Smooth muscle cell (in vitro differentiated cells): ENCODE measurements around the gene STPG4. TPM values are rescaled to one million over a fixed set of nuclear protein-coding genes. Genes with fewer than 3 reads are reported as not detected.

ENCODE experiments used
- DNase-seq: peaks from one replicate; lab custom pipeline; 2025; ENCODE audit not compliant: unreplicated experiment; lab: John Stamatoyannopoulos, UW
- H2AFZ ChIP-seq: fragments of 200-600 bp; sonication (generic); 2 replicates; pipeline ENCODE4 v1.6.0; 2016; ENCODE audit warnings: antibody characterized with exemption, low read depth, mild to moderate bottlenecking
- H3F3A ChIP-seq: fragments of 200-600 bp; sonication (generic); 2 replicates; pipeline ENCODE4 v1.6.0; 2017; ENCODE audit warnings: antibody characterized with exemption, low read depth
- H3K27ac ChIP-seq: fragments of 200-600 bp; sonication (generic); 2 replicates; pipeline ENCODE4 v1.5.1; 2016; ENCODE audit warnings: low read depth, mild to moderate bottlenecking
- H3K27me3 ChIP-seq: fragments of 200-600 bp; sonication (generic); 2 replicates; pipeline ENCODE4 v1.6.1; 2016; ENCODE audit warnings: low read depth, mild to moderate bottlenecking
- H3K36me3 ChIP-seq: fragments of 200-600 bp; sonication (generic); 2 replicates; pipeline ENCODE4 v1.5.1; 2016; ENCODE audit warnings: low read depth
- H3K4me1 ChIP-seq: fragments of 200-600 bp; sonication (generic); 2 replicates; pipeline ENCODE4 v1.5.1; 2016; ENCODE audit warnings: low read depth
- H3K4me2 ChIP-seq: fragments of 200-600 bp; sonication (generic); 2 replicates; pipeline ENCODE4 v1.6.0; 2016; ENCODE audit warnings: mild to moderate bottlenecking
- H3K4me3 ChIP-seq: fragments of 200-600 bp; sonication (generic); 2 replicates; pipeline ENCODE4 v1.5.1; 2016; ENCODE audit warnings: mild to moderate bottlenecking
- H3K79me2 ChIP-seq: fragments of 200-600 bp; sonication (generic); 2 replicates; pipeline ENCODE4 v1.6.0; 2016; ENCODE audit warnings: low read depth, mild to moderate bottlenecking
- H3K9ac ChIP-seq: fragments of 200-600 bp; sonication (generic); 2 replicates; pipeline ENCODE4 v1.6.0; 2016; ENCODE audit warnings: low read depth
- H3K9me3 ChIP-seq: fragments of 200-600 bp; sonication (generic); replicated peaks from 2 replicates; pipeline ENCODE4 v1.5.1; 2016; ENCODE audit warnings: low read depth
- H4K20me1 ChIP-seq: fragments of 200-600 bp; sonication (generic); 2 replicates; pipeline ENCODE4 v1.6.0; 2016; ENCODE audit warnings: low read depth
- WGBS: methylation state at CpG from one replicate; pipeline ENCODE4 v1.1.7; 2016; ENCODE audit warnings: low lambda C conversion rate; 5-methylcytosine and 5-hydroxymethylcytosine counted together
- polyA plus RNA-seq: library from polyadenylated mRNA; unstranded; fragments of >200 nt; fragmentation: Nextera tagmentation; extraction: Ambion mirVana; gene quantifications from 2 replicates; pipeline ENCODE4 v1.2.1, GENCODE V29; 2016
- total RNA-seq: library from RNA; depleted of rRNA; stranded (reverse); fragments of >200 nt; gene quantifications from 2 replicates; pipeline ENCODE4 v1.2.3, GENCODE V29; 2014
- TF ChIP-seq, protein P1 (sequence below): fragments of 200-600 bp; sonication (generic); IDR thresholded peaks from 2 replicates; pipeline ENCODE4 v1.5.1; 2017; ENCODE audit warnings: borderline replicate concordance, mild to moderate bottlenecking, antibody characterized with exemption; ENCODE audit not compliant: insufficient read depth, poor library complexity, severe bottlenecking

STPG4 gene, protein sequence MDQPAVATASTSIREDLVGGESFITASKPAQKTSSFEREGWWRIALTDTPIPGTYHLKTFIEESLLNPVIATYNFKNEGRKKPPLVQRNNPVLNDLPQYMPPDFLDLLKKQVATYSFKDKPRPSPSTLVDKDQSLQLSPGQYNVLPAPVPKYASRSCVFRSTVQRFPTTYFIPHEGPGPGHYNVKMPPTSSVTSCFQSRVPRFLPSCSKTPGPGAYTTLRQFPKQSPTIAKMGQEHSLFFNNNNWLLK
- 0.36 and 0.54 TPM in 2 replicates for total RNA-seq
- polyA plus RNA-seq, result 1.9 TPM in 1 of 2 replicates, not detected in the other

DNA sequence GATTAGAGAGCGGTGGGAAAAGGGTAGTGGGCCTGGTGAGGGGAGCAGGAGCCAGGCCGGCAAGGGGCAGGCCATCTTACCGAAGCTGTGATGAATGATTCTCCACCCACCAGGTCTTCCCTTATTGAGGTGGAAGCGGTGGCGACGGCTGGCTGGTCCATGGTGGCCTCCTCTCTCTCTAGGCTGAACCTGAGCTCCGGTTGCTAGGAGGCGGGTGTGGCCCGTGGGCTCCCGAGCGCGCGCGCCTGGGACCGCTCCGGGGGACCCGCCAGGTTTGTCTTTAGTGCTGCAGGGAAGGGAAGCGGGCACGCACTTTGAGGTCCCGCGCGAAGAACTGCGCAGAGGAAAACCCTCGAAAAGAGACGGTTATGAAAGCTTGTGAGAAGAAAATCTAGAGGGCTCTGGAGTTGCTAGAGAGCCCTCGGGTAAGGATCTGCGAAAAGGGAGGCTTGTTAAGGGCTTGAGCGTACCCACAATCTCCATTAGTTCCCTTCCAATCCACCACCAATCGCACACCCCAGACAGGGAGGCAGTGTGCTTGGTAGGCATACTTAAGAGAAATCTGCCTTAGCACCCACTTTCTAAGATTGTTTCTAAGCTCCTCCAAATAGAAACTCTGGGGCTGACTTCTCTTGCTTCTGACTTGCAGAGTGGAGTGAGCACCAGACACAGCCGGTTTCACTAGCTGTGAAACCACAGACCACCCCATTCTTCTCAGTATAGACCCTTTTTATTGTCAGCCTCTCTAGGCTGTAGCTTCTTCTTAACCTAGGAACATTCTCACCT is at the start of gene STPG4:
Gene STPG4, minus strand, starts transcription at position 218 of the 786 bp plus-strand sequence. Its CDS starts 57 bp downstream, at position 161.
- Histone ChIP-seq H3K9ac (no peak within 1 kb of the TSS), H3K36me3 (peaks cover 8% of the 10 kb centered on the region), H3K27ac (no peak within 1 kb of the TSS), H3K27me3 (no peaks in the 10 kb centered on the region), H3K4me1 (no peaks in the 10 kb centered on the region), H2AFZ (no peak within 1 kb of the TSS), H3K9me3 (no peaks in the 10 kb centered on the region), H3K4me3 (no peak within 1 kb of the TSS), H3K79me2 (no peaks in the 10 kb centered on the region), H3K4me2 (no peak within 1 kb of the TSS), H3F3A (peaks cover 25% of the 10 kb centered on the region), H4K20me1 (peaks cover 14% of the 10 kb centered on the region)
- WGBS, result 93% methylated on average over 25 of the region's 30 CpGs
- DNase-seq, result no peak
- TF ChIP-seq, protein P1, sequence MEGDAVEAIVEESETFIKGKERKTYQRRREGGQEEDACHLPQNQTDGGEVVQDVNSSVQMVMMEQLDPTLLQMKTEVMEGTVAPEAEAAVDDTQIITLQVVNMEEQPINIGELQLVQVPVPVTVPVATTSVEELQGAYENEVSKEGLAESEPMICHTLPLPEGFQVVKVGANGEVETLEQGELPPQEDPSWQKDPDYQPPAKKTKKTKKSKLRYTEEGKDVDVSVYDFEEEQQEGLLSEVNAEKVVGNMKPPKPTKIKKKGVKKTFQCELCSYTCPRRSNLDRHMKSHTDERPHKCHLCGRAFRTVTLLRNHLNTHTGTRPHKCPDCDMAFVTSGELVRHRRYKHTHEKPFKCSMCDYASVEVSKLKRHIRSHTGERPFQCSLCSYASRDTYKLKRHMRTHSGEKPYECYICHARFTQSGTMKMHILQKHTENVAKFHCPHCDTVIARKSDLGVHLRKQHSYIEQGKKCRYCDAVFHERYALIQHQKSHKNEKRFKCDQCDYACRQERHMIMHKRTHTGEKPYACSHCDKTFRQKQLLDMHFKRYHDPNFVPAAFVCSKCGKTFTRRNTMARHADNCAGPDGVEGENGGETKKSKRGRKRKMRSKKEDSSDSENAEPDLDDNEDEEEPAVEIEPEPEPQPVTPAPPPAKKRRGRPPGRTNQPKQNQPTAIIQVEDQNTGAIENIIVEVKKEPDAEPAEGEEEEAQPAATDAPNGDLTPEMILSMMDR, result no peak

DNA sequence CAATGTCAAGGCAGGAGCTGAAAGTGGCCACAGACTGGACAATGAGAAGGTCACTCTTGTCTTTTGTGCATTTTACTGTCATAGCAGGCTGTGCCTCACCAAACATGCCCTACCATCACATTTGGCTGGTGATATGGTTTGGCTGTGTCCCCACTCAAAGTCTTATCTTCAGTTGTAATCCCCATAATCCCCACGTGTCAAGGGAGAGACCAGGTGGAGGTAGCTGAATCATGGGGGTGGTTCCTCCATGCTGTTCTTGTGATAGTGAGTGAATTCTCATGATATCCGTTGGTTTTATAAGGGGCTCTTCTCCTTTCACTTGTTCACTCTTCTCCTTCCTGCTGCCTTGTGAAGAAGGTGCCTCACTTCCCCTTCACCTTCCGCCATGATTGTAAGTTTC is 49.6 kb upstream of the STPG4 start:
- DNase-seq, result no peak
- peak overlapping the region; percentile 44 for H3K4me2 ChIP-seq
- peak overlapping the region; percentile 3 for H3K27ac ChIP-seq
- H3K27me3 ChIP-seq, result no peaks in the 10 kb centered on the region
- TF ChIP-seq, protein P1, result no peak
- no peaks in the 10 kb centered on the region for H4K20me1 ChIP-seq
- H3K4me3 ChIP-seq, result no peak overlapping the region
- no peaks in the 10 kb centered on the region for H3K36me3 ChIP-seq
- no peaks in the 10 kb centered on the region for H3K9me3 ChIP-seq
- H3K79me2 ChIP-seq, result no peaks in the 10 kb centered on the region
- no peak overlapping the region for H3K9ac ChIP-seq
- no peak overlapping the region for H2AFZ ChIP-seq
- 84% methylated on average over 3 of the region's 3 CpGs for WGBS
- H3K4me1 ChIP-seq, result peaks cover 16% of the 10 kb centered on the region
- H3F3A ChIP-seq, result peaks cover 36% of the 10 kb centered on the region

DNA sequence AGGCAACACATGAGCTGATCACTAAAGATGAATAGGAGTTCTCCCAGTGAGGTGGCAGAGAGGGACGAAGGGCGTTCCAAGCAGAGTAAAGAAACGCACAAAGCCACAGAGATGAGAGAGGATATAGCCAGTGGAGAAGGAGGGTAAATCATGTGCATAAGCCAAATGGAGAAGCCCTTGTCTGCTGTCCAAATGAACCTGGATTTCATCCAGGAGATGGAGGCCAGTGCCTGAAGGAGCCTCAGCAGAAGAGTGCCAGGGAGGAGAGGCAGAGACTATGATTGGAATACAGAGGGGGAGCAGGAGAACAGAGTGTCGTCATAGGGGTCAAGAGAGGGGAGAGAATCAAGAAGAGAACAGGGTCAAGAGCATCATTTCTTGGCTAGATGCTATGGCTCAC is 48.9 kb upstream of the STPG4 start:
- Histone ChIP-seq H3F3A (peaks cover 35% of the 10 kb centered on the region), H3K4me2 (no peak overlapping the region), H4K20me1 (no peaks in the 10 kb centered on the region), H3K27ac (no peak overlapping the region), H3K9ac (no peak overlapping the region), H3K36me3 (no peaks in the 10 kb centered on the region), H3K9me3 (no peaks in the 10 kb centered on the region), H3K27me3 (no peaks in the 10 kb centered on the region), H3K79me2 (no peaks in the 10 kb centered on the region), H2AFZ (no peak overlapping the region), H3K4me1 (peaks cover 14% of the 10 kb centered on the region), H3K4me3 (no peak overlapping the region)
- TF ChIP-seq, protein P1, result no peak
- 98% methylated on average over 4 of the region's 4 CpGs for WGBS
- DNase-seq, result no peak
